Endothelial cell (in vitro differentiated cells): ENCODE measurements around the gene ZNF689. TPM values are rescaled to one million over a fixed set of nuclear protein-coding genes. Genes with fewer than 3 reads are reported as not detected.

Source experiments
- DNase-seq: peaks from one replicate; pipeline ENCODE4 v3.0.0; 2021; ENCODE audit warnings: low spot score
- H3K27ac Mint-ChIP-seq: one replicate; pipeline ENCODE4 v1.8.0; 2021; ENCODE audit warnings: mixed read lengths, inconsistent platforms; ENCODE audit not compliant: unreplicated experiment
- H3K27me3 Mint-ChIP-seq: one replicate; pipeline ENCODE4 v1.8.0; 2021; ENCODE audit warnings: mild to moderate bottlenecking, moderate library complexity, mixed read lengths, inconsistent platforms; ENCODE audit not compliant: unreplicated experiment
- H3K36me3 Mint-ChIP-seq: one replicate; pipeline ENCODE4 v1.8.0; 2021; ENCODE audit warnings: mild to moderate bottlenecking, low read depth, mixed read lengths, inconsistent platforms; ENCODE audit not compliant: unreplicated experiment
- H3K4me1 Mint-ChIP-seq: one replicate; pipeline ENCODE4 v1.8.0; 2021; ENCODE audit warnings: mild to moderate bottlenecking, mixed read lengths, inconsistent platforms; ENCODE audit not compliant: unreplicated experiment
- H3K4me3 Mint-ChIP-seq: one replicate; pipeline ENCODE4 v1.8.0; 2021; ENCODE audit warnings: mild to moderate bottlenecking, mixed read lengths, inconsistent platforms; ENCODE audit not compliant: unreplicated experiment
- H3K9me3 Mint-ChIP-seq: one replicate; pipeline ENCODE4 v1.8.0; 2021; ENCODE audit warnings: mixed read lengths, inconsistent platforms; ENCODE audit not compliant: unreplicated experiment
- total RNA-seq: library from RNA; stranded (reverse); fragmentation: NEBNext Ultra II Directional; extraction: Animal tissue kit (Norgen Biotek cat#: 25700); gene quantifications from one replicate; pipeline ENCODE4 v1.2.1, GENCODE V29; 2021; ENCODE audit not compliant: unreplicated experiment
- TF ChIP-seq, protein P1 (sequence below): fragments of 200-600 bp; sonication (generic); IDR thresholded peaks from one replicate; pipeline ENCODE4 v1.5.0; 2021; ENCODE audit warnings: antibody characterized with exemption; ENCODE audit not compliant: unreplicated experiment

The ZNF689 gene
- total RNA-seq, 1 donor from 2014 or later = 12.0 TPM

DNA sequence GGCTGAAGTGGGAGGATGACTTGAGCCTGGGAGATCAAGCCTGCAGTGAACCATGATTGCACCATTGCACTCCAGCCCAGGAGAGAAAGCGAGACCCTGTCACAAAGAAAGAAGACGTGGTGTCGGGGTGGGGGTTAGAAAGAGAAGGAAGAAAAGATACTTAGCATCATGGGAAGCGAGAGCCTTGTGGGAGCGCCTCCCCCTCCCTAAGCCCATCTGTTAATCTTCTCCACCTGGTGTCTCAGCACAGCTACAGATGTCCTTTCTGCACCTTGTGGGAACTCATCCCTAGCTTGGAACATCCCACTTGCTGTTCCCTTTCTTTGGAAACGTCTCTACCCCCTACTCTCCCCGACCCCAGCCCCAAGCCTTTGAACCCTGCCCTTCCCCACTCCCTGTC lies 44.7 kb downstream of the ZNF689 start:
- Mint-ChIP-seq H3K27ac (no peak overlapping the region), H3K4me3 (no peak overlapping the region), H3K4me1 (peaks cover 28% of the 10 kb centered on the region), H3K27me3 (peaks cover 10% of the 10 kb centered on the region), H3K36me3 (peaks cover 5% of the 10 kb centered on the region), H3K9me3 (no peaks in the 10 kb centered on the region)
- DNase-seq = no peak
- TF ChIP-seq, protein P1, sequence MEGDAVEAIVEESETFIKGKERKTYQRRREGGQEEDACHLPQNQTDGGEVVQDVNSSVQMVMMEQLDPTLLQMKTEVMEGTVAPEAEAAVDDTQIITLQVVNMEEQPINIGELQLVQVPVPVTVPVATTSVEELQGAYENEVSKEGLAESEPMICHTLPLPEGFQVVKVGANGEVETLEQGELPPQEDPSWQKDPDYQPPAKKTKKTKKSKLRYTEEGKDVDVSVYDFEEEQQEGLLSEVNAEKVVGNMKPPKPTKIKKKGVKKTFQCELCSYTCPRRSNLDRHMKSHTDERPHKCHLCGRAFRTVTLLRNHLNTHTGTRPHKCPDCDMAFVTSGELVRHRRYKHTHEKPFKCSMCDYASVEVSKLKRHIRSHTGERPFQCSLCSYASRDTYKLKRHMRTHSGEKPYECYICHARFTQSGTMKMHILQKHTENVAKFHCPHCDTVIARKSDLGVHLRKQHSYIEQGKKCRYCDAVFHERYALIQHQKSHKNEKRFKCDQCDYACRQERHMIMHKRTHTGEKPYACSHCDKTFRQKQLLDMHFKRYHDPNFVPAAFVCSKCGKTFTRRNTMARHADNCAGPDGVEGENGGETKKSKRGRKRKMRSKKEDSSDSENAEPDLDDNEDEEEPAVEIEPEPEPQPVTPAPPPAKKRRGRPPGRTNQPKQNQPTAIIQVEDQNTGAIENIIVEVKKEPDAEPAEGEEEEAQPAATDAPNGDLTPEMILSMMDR = no peak

DNA sequence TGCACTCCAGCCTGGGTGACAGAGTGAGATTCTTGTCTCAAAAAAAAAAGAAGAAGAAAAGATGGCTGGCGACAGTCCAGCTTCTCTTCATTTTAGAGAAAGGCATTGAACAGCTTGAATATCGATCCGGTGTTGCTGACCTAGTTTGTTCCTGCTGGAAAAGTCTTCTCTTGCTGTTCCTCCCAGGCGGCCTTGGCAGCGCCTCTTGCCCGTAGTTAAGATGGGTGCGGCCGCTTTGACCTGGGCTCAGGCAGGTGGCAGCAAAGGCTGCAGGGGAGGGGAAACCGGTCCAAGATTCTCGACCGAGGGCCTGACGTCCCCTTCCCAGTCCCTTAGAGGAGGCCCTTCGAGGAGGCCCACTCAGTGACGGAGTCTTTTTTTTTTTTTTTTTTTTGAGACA lies 48.2 kb downstream of the ZNF689 start:
- DNase-seq = no peak
- Mint-ChIP-seq H3K27ac (peak overlapping the region; percentile 78), H3K27me3 (peaks cover 8% of the 10 kb centered on the region), H3K36me3 (peaks cover 5% of the 10 kb centered on the region), H3K4me1 (peaks cover 22% of the 10 kb centered on the region), H3K9me3 (no peaks in the 10 kb centered on the region), H3K4me3 (no peak overlapping the region)
- TF ChIP-seq, protein P1 = no peak

DNA sequence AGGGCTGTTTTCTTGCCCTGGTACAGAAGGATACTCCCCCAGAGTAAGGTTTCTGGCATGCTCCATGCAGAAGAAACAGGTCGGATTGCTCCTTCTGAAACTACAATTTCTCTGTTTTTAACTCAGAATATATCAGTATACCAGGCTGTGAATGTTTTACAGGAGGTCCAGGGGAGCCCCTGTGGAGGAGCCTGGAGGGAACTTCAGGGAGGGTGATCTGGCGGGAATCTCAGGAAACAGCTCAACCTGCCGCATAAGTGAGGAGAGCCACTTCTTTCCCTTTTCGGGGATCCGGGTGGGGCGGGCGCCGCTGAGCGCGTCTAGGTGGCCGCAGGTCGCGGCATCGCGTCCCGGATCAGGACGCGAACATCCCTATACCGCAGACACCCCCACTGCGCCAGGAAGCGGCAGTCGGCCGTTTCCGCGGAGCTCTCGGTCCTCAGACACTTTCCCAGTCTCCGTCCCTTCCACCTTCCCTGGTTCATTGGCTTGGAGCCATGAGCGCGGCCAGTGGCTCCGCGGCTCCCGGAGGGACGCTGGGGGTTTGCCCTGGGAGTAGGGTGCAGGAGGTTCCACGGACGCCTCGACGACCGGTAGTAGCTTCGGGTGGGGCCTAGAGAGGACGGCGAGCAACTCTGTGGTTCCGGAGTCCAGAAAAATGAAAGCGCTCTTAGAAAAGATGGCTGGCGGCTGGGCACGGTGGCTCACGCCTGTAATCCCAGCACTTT lies 48.9 kb downstream of the ZNF689 start:
- TF ChIP-seq, protein P1 = no peak
- Mint-ChIP-seq H3K36me3 (peaks cover 2% of the 10 kb centered on the region), H3K27ac (peak overlapping the region; percentile 84), H3K4me1 (peaks cover 16% of the 10 kb centered on the region), H3K9me3 (no peaks in the 10 kb centered on the region), H3K27me3 (peaks cover 2% of the 10 kb centered on the region), H3K4me3 (peak overlapping the region; percentile 29)
- DNase-seq = peak; percentile 28

DNA sequence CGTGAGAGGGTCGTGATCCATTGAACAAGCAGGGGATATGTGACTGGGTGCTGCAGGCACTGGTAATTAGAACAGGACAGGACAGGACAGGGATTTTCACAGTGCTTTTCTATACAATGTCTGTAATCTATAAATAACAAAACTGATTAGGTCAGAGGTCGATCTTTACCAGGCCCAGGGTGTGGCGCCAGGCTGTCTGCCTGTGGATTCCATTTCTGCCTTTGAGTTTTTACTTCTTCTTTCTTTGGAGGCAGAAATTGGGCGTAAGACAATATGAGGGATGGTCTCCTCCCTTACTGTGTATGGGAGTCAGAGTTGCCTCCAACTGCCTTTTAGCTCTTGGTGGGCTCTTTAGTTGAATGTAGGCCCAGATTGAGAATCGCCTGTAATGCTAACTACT lies 50.5 kb downstream of the ZNF689 start:
- H3K36me3 Mint-ChIP-seq = peaks cover 5% of the 10 kb centered on the region
- no peak for DNase-seq
- H3K9me3 Mint-ChIP-seq = no peaks in the 10 kb centered on the region
- peaks cover 18% of the 10 kb centered on the region for H3K4me1 Mint-ChIP-seq
- TF ChIP-seq, protein P1 = no peak
- H3K4me3 Mint-ChIP-seq = no peak overlapping the region
- peaks cover 5% of the 10 kb centered on the region for H3K27me3 Mint-ChIP-seq
- peak overlapping the region; percentile 0 for H3K27ac Mint-ChIP-seq

DNA sequence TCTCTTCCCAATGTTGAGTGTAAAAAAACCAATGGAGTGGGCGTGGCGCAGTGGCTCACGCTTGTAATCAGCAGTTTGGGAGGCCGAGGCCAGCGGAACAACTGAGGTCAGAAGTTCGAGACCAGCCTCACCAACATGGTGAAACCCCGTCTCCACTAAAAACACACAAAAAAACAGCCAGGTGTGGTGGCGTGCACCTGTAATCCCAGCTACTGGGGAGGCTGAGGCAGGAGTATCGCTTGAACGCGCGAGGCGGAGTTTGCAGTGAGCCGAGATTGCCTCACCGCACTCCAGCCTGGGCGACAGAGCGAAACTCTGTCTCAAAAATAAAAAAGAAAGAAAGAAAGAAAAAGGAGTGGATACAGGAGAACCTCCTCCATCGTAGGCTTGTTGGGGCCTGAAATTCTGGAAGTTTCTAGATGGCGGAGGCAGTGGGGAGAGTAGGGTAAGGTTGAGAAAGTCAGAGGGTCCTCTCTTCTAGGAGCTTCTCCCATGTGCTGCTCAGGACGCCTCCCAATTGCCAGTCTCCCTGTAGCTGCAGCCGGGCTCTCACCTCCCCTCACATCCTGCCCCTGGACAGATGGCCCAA lies 51.3 kb downstream of the ZNF689 start:
- H3K27me3 Mint-ChIP-seq = peaks cover 10% of the 10 kb centered on the region
- H3K4me3 Mint-ChIP-seq = peak overlapping the region; percentile 89
- peaks cover 23% of the 10 kb centered on the region for H3K4me1 Mint-ChIP-seq
- TF ChIP-seq, protein P1 = no peak
- no peak for DNase-seq
- peak overlapping the region; percentile 92 for H3K27ac Mint-ChIP-seq
- H3K9me3 Mint-ChIP-seq = no peaks in the 10 kb centered on the region
- peaks cover 9% of the 10 kb centered on the region for H3K36me3 Mint-ChIP-seq
